GM21529 (cell line): ENCODE measurements around the gene PAX7.

Experiments
- ATAC-seq: cut with Tn5 transposase; IDR thresholded peaks from one replicate; pipeline ENCODE4 v1.9.1; 2021; ENCODE audit not compliant: unreplicated experiment

Gene PAX7

GRCh38 chr1:18640228-18641004 lies 9.8 kb downstream of the PAX7 start:
- ATAC-seq, result no peak

GRCh38 chr1:18641005-18641941 lies 10.6 kb downstream of the PAX7 start:
- no peak for ATAC-seq

- no peak for ATAC-seq
These were observed 11.8 kb downstream of the PAX7 start for GRCh38 chr1:18642278-18643095.

GRCh38 chr1:18643154-18644012 lies 12.7 kb downstream of the PAX7 start:
- ATAC-seq, result no peak

- ATAC-seq, result no peak
These were observed 13.4 kb downstream of the PAX7 start for GRCh38 chr1:18644013-18644399.

- ATAC-seq, result no peak
These were observed 13.8 kb downstream of the PAX7 start for GRCh38 chr1:18644446-18644845.

GRCh38 chr1:18644973-18645746 lies 14.5 kb downstream of the PAX7 start:
- ATAC-seq, result no peak

- ATAC-seq, result no peak
These were observed 15.1 kb downstream of the PAX7 start for GRCh38 chr1:18645747-18646090.

GRCh38 chr1:18646091-18646785 lies 15.6 kb downstream of the PAX7 start:
- no peak for ATAC-seq

GRCh38 chr1:18646786-18647410 lies 16.3 kb downstream of the PAX7 start:
- ATAC-seq, result no peak

GRCh38 chr1:18647681-18648214 lies 17.1 kb downstream of the PAX7 start:
- ATAC-seq, result no peak

- ATAC-seq, result no peak
These were observed 19.2 kb downstream of the PAX7 start for GRCh38 chr1:18649693-18650370.

- no peak for ATAC-seq
These were observed 21.1 kb downstream of the PAX7 start for GRCh38 chr1:18651713-18652112.

GRCh38 chr1:18652791-18653190 lies 22.1 kb downstream of the PAX7 start:
- no peak for ATAC-seq

- ATAC-seq, result no peak
These were observed 22.7 kb downstream of the PAX7 start for GRCh38 chr1:18653367-18653766.

- ATAC-seq, result no peak
These were observed 23.3 kb downstream of the PAX7 start for GRCh38 chr1:18653916-18654315.

GRCh38 chr1:18654599-18654998 lies 24.0 kb downstream of the PAX7 start:
- no peak for ATAC-seq
